ENCODE measurements around the gene NUP85. TPM values are rescaled to one million over a fixed set of nuclear protein-coding genes. Genes with fewer than 3 reads are reported as not detected.

Gene NUP85
- total RNA-seq, 1 experiment from 2014 or later: 164 TPM

DNA sequence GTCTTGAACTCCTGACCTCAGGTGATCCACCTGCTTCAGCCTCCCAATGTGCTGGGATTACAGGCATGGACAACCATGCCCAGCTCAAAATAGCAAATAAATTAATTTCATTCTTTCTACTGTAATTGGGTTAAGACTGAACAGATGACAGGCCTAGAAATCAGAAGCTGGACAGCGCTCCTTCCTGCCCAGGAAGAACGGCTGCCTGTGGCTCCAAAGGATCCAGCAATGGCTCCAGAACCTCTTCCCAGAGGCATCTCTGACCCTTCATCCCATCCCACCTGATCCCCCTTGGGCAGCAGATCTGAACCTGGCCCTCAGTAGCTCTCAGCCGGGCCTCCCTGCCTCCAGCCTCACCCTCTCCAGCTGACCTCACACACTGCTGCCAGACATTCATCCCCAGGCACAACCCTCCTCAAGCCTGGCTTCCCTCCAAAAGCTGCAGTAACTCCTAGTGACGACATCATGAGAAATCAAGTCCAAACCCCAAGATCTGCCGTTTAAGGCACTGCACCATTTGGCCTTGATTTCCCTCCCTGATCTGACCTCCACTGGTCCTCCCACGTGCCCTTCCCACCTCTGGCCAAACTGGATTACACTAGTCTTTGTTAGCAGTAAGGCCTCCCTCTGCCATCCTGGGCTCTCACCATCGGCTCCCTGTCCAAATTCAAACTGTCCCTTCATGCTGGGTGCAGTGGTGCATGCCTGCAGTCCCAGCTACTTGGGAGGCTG lies 68.7 kb downstream of the NUP85 start:
- peaks cover 9% of the 10 kb centered on the region; the same call in 1 of the 2 replicates for H3K79me2 ChIP-seq (ENCODE audit: insufficient read depth, low read length)
- H3K27me3 ChIP-seq (ENCODE audit: insufficient read depth, low read length): no peaks in the 10 kb centered on the region
- no peaks in the 10 kb centered on the region for H4K20me1 ChIP-seq (ENCODE audit: insufficient read depth)
- ChIA-PET POLR2A (interaction anchor here (0.7 to 2.4 kb wide), 3 partner anchors 15 to 1080 kb away, joined by 5 to 12 read pairs (median 5); partner anchors contain the start of genes PRPSAP1 and SLC25A19), RAD21 (ENCODE audit: low non-redundant PET in 1 of 2, low total read pairs in 2 of 2, uncharacterized antibody in 2 of 2, unreplicated experiment in 2 of 2) (no interaction called here), CTCF (no interaction called here)
- intact Hi-C loops (cut with micrococcal nuclease): loop anchor here (5.0 kb wide), 1 partner anchor 243 kb away; the partner anchor contains the start of genes CASKIN2 and TSEN54
- H3K36me3 ChIP-seq (ENCODE audit: control insufficient read depth in 1 of 2, insufficient read depth in 2 of 2, low read length in 2 of 2): peaks cover 4 to 30% of the 10 kb centered on the region in 2 experiments; a peak in 2 of 4 replicates
- H3K27ac ChIP-seq (ENCODE audit: low read depth, low read length): no peak overlapping the region
- H3K4me1 ChIP-seq (ENCODE audit: control insufficient read depth in 1 of 2, insufficient read depth in 2 of 2, low read length in 2 of 2): peaks cover 14 to 32% of the 10 kb centered on the region in 2 experiments
- ATAC-seq (no peak), DNase-seq (ENCODE audit: low read depth, low spot score) (no peak)
- H2AFZ ChIP-seq (ENCODE audit: low read depth, low read length, poor library complexity, severe bottlenecking): no peak overlapping the region
- H3K9ac ChIP-seq (ENCODE audit: low read length): no peak overlapping the region
- H3K4me2 ChIP-seq (ENCODE audit: low read length): no peak overlapping the region
- no TSS peak for BruUV-seq (replicated peaks)
- no peaks in the 10 kb centered on the region for H3K9me3 ChIP-seq (ENCODE audit: control insufficient read depth in 1 of 2, insufficient read depth in 1 of 2, low read depth in 1 of 2, low read length in 2 of 2)
- H3K9me2 ChIP-seq (ENCODE audit: insufficient read depth): no peaks in the 10 kb centered on the region
- H3K4me3 ChIP-seq (replicated peaks in 1 of 2; ENCODE audit: low read depth in 1 of 2, low read length in 2 of 2): no peak overlapping the region
- TF ChIP-seq EGR1 (IDR thresholded peaks at IDR 0.05; ENCODE audit: low read depth) (no peak), REST (IDR thresholded peaks at IDR 0.05; ENCODE audit: low read depth) (no peak), EZH2phosphoT487 (IDR thresholded peaks at IDR 0.05; ENCODE audit: borderline replicate concordance) (no peak), ELF1 (IDR thresholded peaks at IDR 0.05; ENCODE audit: borderline replicate concordance, low read depth) (no peak), SRF (IDR thresholded peaks at IDR 0.05; ENCODE audit: low read depth) (no peak), POLR2A (IDR thresholded peaks at IDR 0.05; ENCODE audit: borderline replicate concordance, extremely low read depth, insufficient read depth, insufficient read length) (no peak), ZFX (IDR thresholded peaks at IDR 0.05) (no peak), FOSL1 (IDR thresholded peaks at IDR 0.05; ENCODE audit: low read depth) (no peak), ZNF274 (IDR thresholded peaks at IDR 0.05; ENCODE audit: low read depth, low read length) (no peak), CEBPB (IDR thresholded peaks at IDR 0.05; ENCODE audit: low read depth) (no peak), ATF3 (IDR thresholded peaks at IDR 0.05) (no peak), CBX3 (IDR thresholded peaks at IDR 0.05; ENCODE audit: low read depth) (no peak), CTCF (IDR thresholded peaks at IDR 0.05 in 2 of 3, conservative IDR thresholded peaks at IDR 0.05 in 1 of 3; ENCODE audit: borderline replicate concordance in 1 of 3, insufficient read depth in 1 of 3, low read depth in 2 of 3, low read length in 2 of 3) (no peak), EZH2 (IDR thresholded peaks at IDR 0.05) (no peak), TCF7L2 (IDR thresholded peaks at IDR 0.05; ENCODE audit: borderline replicate concordance, extremely low read depth, insufficient read depth, insufficient read length) (no peak), RAD21 (IDR thresholded peaks at IDR 0.05; ENCODE audit: low read depth) (no peak), YY1 (IDR thresholded peaks at IDR 0.05; ENCODE audit: extremely low read depth, insufficient replicate concordance, low read depth, low read length) (no peak)
- TF ChIP-seq, protein P1, sequence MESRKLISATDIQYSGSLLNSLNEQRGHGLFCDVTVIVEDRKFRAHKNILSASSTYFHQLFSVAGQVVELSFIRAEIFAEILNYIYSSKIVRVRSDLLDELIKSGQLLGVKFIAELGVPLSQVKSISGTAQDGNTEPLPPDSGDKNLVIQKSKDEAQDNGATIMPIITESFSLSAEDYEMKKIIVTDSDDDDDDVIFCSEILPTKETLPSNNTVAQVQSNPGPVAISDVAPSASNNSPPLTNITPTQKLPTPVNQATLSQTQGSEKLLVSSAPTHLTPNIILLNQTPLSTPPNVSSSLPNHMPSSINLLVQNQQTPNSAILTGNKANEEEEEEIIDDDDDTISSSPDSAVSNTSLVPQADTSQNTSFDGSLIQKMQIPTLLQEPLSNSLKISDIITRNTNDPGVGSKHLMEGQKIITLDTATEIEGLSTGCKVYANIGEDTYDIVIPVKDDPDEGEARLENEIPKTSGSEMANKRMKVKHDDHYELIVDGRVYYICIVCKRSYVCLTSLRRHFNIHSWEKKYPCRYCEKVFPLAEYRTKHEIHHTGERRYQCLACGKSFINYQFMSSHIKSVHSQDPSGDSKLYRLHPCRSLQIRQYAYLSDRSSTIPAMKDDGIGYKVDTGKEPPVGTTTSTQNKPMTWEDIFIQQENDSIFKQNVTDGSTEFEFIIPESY (IDR thresholded peaks at IDR 0.05; ENCODE audit: extremely low read depth, insufficient replicate concordance, low read length): no peak
- TF ChIP-seq, protein P2, sequence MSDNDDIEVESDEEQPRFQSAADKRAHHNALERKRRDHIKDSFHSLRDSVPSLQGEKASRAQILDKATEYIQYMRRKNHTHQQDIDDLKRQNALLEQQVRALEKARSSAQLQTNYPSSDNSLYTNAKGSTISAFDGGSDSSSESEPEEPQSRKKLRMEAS (IDR thresholded peaks at IDR 0.05): no peak
